Progenitor cell of endocrine pancreas (in vitro differentiated cells): ENCODE data around the gene KHDRBS2. TPM values are rescaled to one million over a fixed set of nuclear protein-coding genes. Genes with fewer than 3 reads are reported as not detected.
A peak's percentile ranks its signal among the peaks of the same experiment; 100 is the strongest.

Experiments
- DNase-seq: peaks from one replicate; pipeline ENCODE4 v3.0.0; 2021; ENCODE audit warnings: low spot score; ENCODE audit not compliant: unreplicated experiment
- H3K27ac Mint-ChIP-seq: 2 replicates; pipeline ENCODE4 v1.8.0; 2021; ENCODE audit warnings: mild to moderate bottlenecking, moderate library complexity, mixed read lengths
- H3K27me3 Mint-ChIP-seq: 2 replicates; pipeline ENCODE4 v1.8.0; 2021; ENCODE audit warnings: mixed read lengths
- H3K36me3 Mint-ChIP-seq: 2 replicates; pipeline ENCODE4 v1.8.0; 2022; ENCODE audit warnings: mixed read lengths; ENCODE audit not compliant: insufficient read depth
- H3K4me1 Mint-ChIP-seq: 2 replicates; pipeline ENCODE4 v1.8.0; 2021; ENCODE audit warnings: low read depth, mixed read lengths
- H3K4me3 Mint-ChIP-seq: 2 replicates; pipeline ENCODE4 v1.8.0; 2021; ENCODE audit warnings: low read depth, mild to moderate bottlenecking, moderate library complexity, mixed read lengths
- H3K9me3 Mint-ChIP-seq: 2 replicates; pipeline ENCODE4 v1.8.0; 2021; ENCODE audit warnings: low read depth, mixed read lengths
- CTCF ChIP-seq: fragments of 200-600 bp; sonication (generic); IDR thresholded peaks from one replicate; pipeline ENCODE4 v1.5.0; 2021; ENCODE audit warnings: antibody characterized with exemption, mild to moderate bottlenecking; ENCODE audit not compliant: unreplicated experiment
- total RNA-seq: library from RNA; stranded (reverse); gene quantifications from 2 replicates; pipeline ENCODE4 v1.2.1, GENCODE V29; 2021

The KHDRBS2 gene
- total RNA-seq, 1 donor from 2014 or later, result 9.7 TPM

GRCh38 chr6:61909486-61909885, 376.5 kb downstream of the KHDRBS2 start:
- no peaks in the 10 kb centered on the region for H3K9me3 Mint-ChIP-seq
- no peak for DNase-seq
- no peaks in the 10 kb centered on the region for H3K27me3 Mint-ChIP-seq
- TF ChIP-seq CTCF, result no peak
- no peak overlapping the region for H3K27ac Mint-ChIP-seq
- no peaks in the 10 kb centered on the region for H3K4me1 Mint-ChIP-seq
- H3K36me3 Mint-ChIP-seq, result no peaks in the 10 kb centered on the region
- H3K4me3 Mint-ChIP-seq, result no peak overlapping the region

DNA sequence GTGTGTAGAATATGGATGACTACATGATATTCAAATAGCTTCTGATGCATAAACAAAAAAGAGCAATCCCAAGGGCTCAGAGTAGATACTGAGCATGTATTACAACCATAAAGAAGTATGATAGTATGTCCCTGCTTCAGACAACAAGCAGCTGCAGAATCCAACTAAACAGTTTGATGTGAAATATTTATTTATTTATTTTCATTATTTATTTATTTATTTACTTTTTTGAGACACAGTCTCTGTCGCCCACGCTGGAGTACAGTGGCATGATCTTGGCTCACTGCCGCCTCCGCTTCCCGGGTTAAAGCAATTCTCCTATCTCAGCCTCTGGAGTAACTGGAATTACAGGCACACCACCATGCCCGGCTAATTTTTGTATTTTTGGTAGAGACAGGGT, 384.3 kb downstream of the KHDRBS2 start:
- H3K27me3 Mint-ChIP-seq, result no peaks in the 10 kb centered on the region
- H3K36me3 Mint-ChIP-seq, result no peaks in the 10 kb centered on the region
- no peak overlapping the region for H3K4me3 Mint-ChIP-seq
- H3K9me3 Mint-ChIP-seq, result no peaks in the 10 kb centered on the region
- TF ChIP-seq CTCF, result no peak
- no peak for DNase-seq
- H3K4me1 Mint-ChIP-seq, result no peaks in the 10 kb centered on the region
- H3K27ac Mint-ChIP-seq, result no peak overlapping the region

DNA sequence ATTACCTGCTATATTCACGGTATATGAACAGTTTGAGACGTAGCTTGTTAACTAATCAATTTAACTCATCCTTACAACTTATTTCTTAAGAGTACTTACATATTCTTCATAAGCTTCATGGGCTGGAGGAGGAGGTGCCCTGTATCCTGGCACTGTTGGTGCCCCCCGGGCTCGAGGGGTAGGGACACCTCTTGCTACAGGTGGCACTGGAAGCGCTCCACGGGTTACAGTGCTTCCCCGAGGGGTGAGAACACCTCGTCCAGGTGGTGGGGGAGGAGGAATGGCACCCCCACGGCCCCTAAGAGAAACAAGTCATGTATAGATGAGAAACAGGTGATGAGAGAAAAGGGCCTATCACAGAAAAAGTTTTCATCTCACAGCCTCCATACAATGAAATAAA, 391.5 kb downstream of the KHDRBS2 start:
- DNase-seq, result no peak
- H3K4me1 Mint-ChIP-seq, result no peaks in the 10 kb centered on the region
- no peaks in the 10 kb centered on the region for H3K27me3 Mint-ChIP-seq
- peaks cover 3% of the 10 kb centered on the region for H3K36me3 Mint-ChIP-seq
- no peak overlapping the region for H3K27ac Mint-ChIP-seq
- TF ChIP-seq CTCF, result no peak
- H3K9me3 Mint-ChIP-seq, result no peaks in the 10 kb centered on the region
- H3K4me3 Mint-ChIP-seq, result no peak overlapping the region

DNA sequence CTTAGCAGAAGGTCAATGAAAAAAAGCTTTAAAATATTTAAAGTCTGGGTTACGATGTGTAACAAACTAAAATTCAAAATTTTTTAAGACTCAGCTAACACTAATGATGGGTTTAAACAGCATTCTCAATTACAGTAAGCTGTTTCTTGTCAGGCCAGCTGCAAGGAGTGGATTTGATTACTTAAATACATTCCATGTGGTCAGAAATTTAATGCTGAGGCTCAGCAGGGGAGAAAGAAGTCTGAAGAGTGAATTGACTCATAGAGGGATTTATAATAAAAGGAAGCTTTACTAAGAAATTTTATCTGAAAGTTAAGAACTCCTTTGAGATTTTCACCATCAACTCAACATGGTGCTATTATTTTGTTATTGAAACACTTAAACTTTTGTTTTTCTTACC, 398.6 kb downstream of the KHDRBS2 start:
- Mint-ChIP-seq H3K36me3 (no peaks in the 10 kb centered on the region), H3K27ac (peak overlapping the region; percentile 46), H3K27me3 (no peaks in the 10 kb centered on the region), H3K4me3 (no peak overlapping the region), H3K9me3 (no peaks in the 10 kb centered on the region), H3K4me1 (peaks cover 3% of the 10 kb centered on the region)
- TF ChIP-seq CTCF, result no peak
- no peak for DNase-seq

GRCh38 chr6:61886608-61887259, 399.3 kb downstream of the KHDRBS2 start:
- DNase-seq, result no peak
- Mint-ChIP-seq H3K36me3 (no peaks in the 10 kb centered on the region), H3K4me3 (no peak overlapping the region), H3K9me3 (no peaks in the 10 kb centered on the region), H3K27me3 (no peaks in the 10 kb centered on the region), H3K27ac (no peak overlapping the region), H3K4me1 (peaks cover 3% of the 10 kb centered on the region)
- peak; percentile 26 for TF ChIP-seq CTCF
